Measurements from ENCODE around the gene TBXAS1.

TBXAS1 gene

GRCh38 chr7:139987691-139988516, 158.8 kb downstream of the TBXAS1 start:
- DNase-seq: no peak

- no peak for DNase-seq
These were observed 160.5 kb downstream of the TBXAS1 start for GRCh38 chr7:139989366-139990141.

GRCh38 chr7:139990142-139990535, 161.1 kb downstream of the TBXAS1 start:
- DNase-seq: no peak

GRCh38 chr7:139990571-139991268, 161.7 kb downstream of the TBXAS1 start:
- no peak for DNase-seq

- no peak for DNase-seq
These were observed 162.2 kb downstream of the TBXAS1 start for GRCh38 chr7:139991269-139991666.

- DNase-seq: no peak
These were observed 162.8 kb downstream of the TBXAS1 start for GRCh38 chr7:139991911-139992310.

GRCh38 chr7:139992353-139993044, 163.4 kb downstream of the TBXAS1 start:
- no peak for DNase-seq

- no peak for DNase-seq
These were observed 164.1 kb downstream of the TBXAS1 start for GRCh38 chr7:139993169-139993568.

- DNase-seq: no peak
These were observed 164.5 kb downstream of the TBXAS1 start for GRCh38 chr7:139993592-139993991.

- DNase-seq: no peak
These were observed 165.3 kb downstream of the TBXAS1 start for GRCh38 chr7:139994356-139994755.

GRCh38 chr7:139995017-139995915, 166.2 kb downstream of the TBXAS1 start:
- DNase-seq: no peak

- DNase-seq: no peak
These were observed 169.5 kb downstream of the TBXAS1 start for GRCh38 chr7:139998572-139998971.

- no peak for DNase-seq
These were observed 170.5 kb downstream of the TBXAS1 start for GRCh38 chr7:139999516-139999915.

- no peak for DNase-seq
These were observed 171.7 kb downstream of the TBXAS1 start for GRCh38 chr7:140000666-140001268.

- DNase-seq: peak; percentile 26 to 38
These were observed 174.9 kb downstream of the TBXAS1 start for GRCh38 chr7:140003913-140004382.

- DNase-seq: no peak
These were observed 175.6 kb downstream of the TBXAS1 start for GRCh38 chr7:140004672-140005071.

GRCh38 chr7:140005341-140005740, 176.3 kb downstream of the TBXAS1 start:
- DNase-seq: no peak

GRCh38 chr7:140005754-140006503, 176.9 kb downstream of the TBXAS1 start:
- no peak for DNase-seq

GRCh38 chr7:140006600-140006999, 177.5 kb downstream of the TBXAS1 start:
- DNase-seq: no peak

GRCh38 chr7:140007051-140007690, 178.1 kb downstream of the TBXAS1 start:
- no peak for DNase-seq

All from CD4-positive, alpha-beta T cell treated with Interleukin-4 for 1 hour (primary cell).